NCI-H69 (cell line): ENCODE measurements around the gene OR51S1.
"Not testable (repeated sequence)": the region's sequence is repeated elsewhere in the genome, so short reads cannot be mapped to it uniquely, and the experiment has no call there.

Experiments used
- DNase-seq: peaks from one replicate; lab custom pipeline; 2025; lab: John Stamatoyannopoulos, UW

OR51S1 gene

DNA sequence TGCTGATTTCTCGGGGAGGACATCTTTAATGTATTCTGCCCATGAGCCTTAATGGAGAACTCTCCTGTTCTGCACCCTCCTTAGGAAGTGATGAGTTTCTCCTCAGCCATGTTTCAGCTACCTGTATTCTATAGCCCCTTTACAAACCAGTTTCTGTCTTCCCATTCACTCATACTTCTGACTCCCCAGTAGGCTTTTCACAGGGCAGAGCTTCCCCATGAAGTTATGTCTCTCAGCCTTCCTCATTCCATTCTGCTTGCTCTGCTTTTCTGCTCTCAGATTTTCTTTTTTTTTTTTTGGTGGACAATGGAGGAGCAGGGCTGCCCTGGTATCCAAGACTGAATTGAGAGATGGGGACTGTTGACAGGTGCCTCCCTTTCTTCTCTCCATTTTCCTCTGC, 40.5 kb downstream of the OR51S1 start:
- no peak for DNase-seq

DNA sequence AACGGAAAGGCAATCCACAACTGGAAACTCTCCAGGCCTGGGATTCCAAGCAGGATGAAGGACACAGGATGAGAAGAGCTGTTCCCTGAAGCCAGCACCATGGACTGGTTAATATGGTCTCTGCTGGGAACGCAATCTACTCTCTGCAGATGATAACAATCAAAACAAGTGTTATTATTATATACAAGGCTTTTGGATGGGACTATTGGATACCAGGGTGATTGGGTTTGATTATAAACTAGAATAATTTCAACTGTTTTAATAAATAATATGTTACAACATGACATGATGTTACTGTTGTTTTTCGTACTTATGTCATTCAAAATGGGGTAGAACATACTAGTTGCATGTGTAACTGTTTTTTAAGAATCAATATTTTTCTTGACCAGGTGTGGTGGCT, 44.7 kb downstream of the OR51S1 start, which contains the start of gene OR52R1:
OR52R1 (minus strand) TSS at position 101 of the 400 bp plus-strand sequence; CDS start at position 101, 0 bp downstream.
- DNase-seq = no peak

DNA sequence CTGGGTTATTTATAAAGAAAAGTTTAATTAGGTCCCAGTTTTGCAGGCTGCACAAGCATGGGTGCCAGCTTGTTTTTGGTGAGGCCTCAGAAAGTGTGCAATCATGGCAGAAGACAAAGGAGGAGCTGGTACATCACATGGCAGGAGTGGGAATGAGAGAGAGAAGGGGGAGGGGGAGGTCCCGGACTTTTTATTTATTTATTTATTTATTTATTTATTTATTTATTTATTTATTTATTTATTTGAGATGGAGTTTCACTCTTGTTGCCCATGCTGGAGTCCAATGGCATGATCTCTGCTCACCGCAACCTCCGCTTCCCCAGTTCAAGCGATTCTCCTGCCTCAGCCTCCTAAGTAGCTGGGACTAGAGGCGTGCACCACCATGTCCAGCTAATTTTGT, 47.7 kb downstream of the OR51S1 start:
- not testable (repeated sequence) for DNase-seq

DNA sequence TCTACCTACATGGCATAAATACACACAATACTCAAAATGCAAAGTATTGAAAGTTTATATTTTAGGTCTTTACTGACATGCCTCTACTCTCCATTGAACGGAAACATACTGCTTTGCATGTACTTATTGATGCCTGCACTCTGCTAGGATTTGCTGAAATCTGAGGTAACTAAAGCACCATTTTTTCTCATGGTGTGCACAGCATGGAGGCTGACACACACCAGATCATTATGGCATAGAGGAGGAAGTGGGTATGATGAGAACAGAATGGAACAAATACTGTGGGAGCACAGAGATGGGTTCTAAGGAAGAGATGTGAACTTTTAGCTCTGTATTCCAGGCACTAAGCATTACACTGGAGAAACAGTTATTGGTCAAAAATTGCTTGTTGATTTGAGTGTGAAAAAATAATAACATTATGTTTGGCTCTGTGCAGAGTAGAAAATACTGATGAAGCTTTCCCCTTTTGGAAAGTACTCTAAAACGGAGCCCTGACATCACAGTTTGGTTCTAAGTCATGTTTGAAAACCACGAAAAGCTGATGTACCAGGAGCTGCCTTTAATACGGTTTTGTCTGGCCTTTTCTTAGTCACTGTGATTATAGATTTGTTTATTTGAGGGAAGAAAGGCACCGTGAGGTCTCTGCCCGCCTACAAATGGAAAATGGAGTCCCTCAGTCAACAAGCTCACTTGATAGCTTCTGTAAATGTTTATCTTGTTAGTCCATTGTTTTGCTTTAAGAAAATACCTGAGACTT, 50.4 kb downstream of the OR51S1 start:
- no peak for DNase-seq
